LNCAP (cell line): Measurements from ENCODE around the gene DUS1L.

Experiments
- CTCF ChIP-seq: fragments of 450-650 bp; IDR thresholded peaks from 2 replicates; pipeline ENCODE4 v1.5.1; 2017; ENCODE audit warnings: mild to moderate bottlenecking

The DUS1L gene

GRCh38 chr17:82012640-82013295, 52.8 kb downstream of the DUS1L start:
- TF ChIP-seq CTCF: no peak

GRCh38 chr17:82012261-82012639, 53.4 kb downstream of the DUS1L start:
- TF ChIP-seq CTCF: no peak

- TF ChIP-seq CTCF: no peak
Observed at GRCh38 chr17:82011617-82012187, 53.9 kb downstream of the DUS1L start.

GRCh38 chr17:82010575-82011525, 54.8 kb downstream of the DUS1L start:
- no peak for TF ChIP-seq CTCF

- TF ChIP-seq CTCF: no peak
Observed at GRCh38 chr17:82009413-82009812, 56.2 kb downstream of the DUS1L start.

GRCh38 chr17:82008941-82009405, 56.6 kb downstream of the DUS1L start:
- TF ChIP-seq CTCF: no peak

GRCh38 chr17:82008258-82008940, 57.2 kb downstream of the DUS1L start:
- no peak for TF ChIP-seq CTCF
